Renal pelvis (tissue), 4 donors: ENCODE data around the gene INSYN2B. TPM values are rescaled to one million over a fixed set of nuclear protein-coding genes. Genes with fewer than 3 reads are reported as not detected.
"Not testable (repeated sequence)": the region's sequence is repeated elsewhere in the genome, so short reads cannot be mapped to it uniquely, and the experiment has no call there.

Source experiments
- DNase-seq: peaks from one replicate; pipeline ENCODE4 v3.0.0-alpha.2; 2013
- polyA plus RNA-seq, 3 donors: library from polyadenylated mRNA; unstranded; fragments of 120-200 nt; gene quantifications; one replicate each; pipeline ENCODE4 v1.2.1, GENCODE V29; 2013; ENCODE audit not compliant: insufficient read length in 3 of 3

INSYN2B gene
- polyA plus RNA-seq, 3 donors: 1.7 to 2.1 (median 2.1) TPM

DNA sequence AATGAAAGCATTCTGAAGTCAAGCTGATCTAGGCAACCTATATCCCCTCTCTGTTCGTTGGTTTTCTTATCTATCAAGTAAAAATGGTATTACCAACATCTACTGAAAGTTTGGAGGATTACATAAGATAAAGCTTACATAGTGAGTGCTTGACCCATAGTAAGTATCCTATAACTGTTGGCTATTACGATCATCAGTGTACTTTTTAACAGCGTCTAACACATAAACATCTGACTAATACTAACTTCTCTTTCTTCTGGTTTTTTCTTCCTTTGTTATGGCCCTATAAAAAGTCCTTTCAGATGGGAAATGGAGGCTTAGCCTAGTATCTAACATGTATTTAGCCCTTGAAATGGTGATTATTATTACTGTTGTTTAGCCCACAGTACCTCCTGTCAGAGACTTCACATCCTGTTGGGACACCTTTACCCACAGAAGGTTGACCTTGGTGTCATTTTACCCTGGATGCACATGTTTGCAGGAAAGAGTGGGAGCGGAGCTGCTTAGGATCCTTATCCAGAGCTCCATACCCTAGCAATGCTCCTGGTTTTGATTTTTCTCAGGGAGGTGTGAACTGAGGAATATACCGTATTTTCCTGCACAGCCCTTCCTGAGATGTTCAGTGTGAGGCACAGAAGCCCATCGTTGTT is 6.0 kb downstream of the INSYN2B start:
- no peak for DNase-seq

DNA sequence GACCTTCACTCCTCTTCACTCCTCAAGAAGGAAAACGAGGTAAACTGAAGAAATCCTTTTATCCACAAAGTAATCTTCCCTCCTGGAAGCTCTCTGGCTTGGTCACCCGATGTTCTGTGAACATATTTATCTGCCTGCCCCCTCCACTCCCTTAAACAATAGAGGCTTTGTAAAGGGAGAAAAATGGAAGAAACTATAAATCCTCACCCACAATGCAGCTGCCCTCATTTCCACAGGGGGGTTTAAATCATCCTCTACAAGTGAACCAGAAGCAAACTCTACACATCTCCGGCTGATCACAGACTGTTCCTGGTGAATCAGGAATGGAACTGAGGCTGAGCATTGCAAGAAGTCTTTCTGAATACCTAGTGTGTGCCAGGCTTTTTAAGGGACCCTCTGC is 7.2 kb downstream of the INSYN2B start:
- DNase-seq: no peak

DNA sequence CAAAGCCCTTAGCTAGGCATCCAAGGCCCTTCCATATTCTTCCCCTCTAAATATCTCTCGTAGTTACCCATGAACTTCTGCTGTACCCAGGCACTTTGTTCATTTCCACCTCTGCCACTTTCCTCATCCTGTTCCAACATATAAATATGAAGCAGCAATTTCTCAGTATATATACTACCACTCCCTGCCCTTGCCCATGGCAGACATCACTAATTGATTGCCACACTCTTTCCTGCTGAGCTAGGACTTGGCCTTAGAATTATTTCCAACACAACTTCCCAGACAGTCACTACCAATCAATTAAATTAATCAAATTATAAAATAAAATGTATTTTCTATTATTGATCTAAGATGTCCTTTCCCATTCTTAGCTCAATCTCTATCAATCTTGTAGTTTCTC is 8.5 kb downstream of the INSYN2B start:
- no peak for DNase-seq

DNA sequence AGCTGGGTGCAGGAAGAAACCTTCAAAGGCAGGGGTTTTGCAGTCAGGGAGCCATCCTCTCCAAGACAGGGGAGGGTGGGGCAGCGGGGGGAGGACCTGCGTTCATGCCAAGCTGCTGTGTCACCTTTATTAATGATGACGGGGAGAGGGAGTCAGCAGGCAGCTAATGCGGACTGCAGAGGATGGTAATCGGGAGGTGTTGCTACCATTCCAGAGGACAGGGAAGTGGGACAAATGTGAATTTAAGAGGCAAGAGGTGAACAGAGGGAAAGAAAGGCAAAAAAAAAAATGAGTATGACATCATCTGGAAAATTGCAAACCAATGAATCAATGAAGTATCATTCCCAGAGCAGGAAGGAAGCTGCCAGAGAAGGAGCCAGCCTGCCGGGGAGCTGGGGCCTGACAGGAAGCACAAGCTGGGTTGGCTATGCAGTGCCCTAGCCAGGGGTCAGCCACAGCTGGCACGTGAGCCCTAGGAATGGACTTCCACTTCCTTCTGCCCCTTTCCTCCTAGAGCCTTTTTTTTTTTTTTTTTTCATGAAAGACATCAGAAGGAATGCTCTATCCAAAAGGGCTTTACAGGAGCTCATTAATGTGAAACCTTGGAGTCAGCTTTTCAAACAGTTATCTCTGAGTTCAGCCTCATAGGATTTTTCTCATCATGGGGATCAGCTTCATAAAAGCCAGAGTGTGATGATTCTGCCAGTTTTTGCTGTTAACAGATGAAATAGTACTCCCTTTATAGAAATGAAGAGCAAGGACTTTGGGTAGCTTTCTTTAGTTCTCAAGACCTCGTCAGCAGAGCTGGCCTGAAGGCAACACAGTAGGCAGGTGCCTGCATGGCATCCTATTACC is 9.2 kb downstream of the INSYN2B start:
- DNase-seq: no peak

DNA sequence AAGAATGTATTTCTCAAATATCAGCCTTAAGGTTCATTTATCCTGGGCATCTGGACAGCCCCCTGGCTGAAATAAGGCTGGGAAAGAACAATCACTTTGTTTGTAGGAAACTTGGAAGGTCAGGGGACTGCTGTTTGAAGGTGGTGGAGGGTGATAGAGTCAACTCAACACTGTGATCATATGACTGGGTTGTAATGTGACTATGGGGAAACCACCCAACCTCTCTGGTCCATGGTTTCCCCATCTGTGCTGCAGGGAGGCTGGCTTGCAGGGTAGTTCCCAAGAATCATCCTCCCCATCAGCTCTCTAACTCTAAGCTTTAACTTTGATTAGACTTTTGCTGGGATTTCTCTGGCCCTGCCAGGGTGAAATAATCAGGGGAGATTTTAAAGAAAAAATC is 10.0 kb downstream of the INSYN2B start:
- no peak for DNase-seq

DNA sequence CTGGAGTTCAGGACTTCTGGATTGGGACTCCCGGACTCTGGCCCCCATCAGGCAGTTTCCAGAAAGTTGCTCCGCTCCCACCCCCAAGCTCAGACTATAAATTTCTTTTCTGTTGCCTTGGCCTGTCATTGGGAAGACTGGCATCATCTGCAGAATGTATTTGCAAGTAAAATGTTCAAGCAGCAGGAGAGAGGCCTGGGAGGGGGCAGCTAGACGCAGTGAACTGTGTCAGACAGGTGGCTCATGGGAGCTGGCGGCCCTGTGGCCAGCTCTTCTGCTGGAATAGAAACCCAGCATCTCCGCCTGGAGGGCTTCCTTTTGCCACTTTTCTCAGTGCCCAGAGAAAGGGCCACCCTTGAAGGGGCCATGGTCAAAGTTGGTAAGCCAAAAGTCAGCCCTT is 16.0 kb downstream of the INSYN2B start:
- DNase-seq: no peak

DNA sequence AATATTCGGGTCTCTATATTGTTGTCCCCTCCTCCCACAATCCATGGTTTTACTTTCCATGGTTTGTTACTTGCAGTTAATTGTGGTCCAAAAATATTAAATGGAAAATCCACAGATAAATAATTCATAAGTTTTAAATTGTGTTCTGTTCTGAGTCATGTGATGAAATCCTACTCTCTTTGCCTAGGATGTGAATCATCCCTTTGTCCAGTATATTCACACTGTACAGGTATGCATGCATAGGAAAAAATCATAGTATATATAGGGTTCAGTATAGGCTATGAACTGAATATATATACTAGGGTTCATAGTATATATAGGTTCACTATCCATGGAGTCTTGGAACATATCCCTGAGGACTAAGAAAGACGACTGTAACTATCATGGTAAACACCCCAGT is 19.6 kb downstream of the INSYN2B start:
- DNase-seq: no peak

DNA sequence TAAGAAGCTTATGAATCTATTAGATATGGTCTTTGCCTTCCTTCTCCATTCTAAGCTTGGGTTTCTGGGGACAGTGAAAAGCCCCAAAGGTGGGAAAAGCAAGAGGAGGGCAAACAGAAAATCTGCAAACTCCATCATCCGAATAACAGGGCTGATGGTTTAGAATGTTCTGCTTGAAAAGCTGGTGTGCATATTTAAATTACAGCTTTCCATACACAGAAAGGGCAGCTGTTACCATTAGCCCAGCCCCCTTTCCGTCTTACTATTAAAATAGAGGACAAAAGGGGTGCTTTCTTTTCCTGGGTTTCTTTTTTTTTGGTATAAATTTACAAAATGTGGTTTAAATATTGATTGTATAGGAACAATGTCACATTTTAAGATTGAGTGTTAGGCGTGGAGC is 22.0 kb downstream of the INSYN2B start:
- no peak for DNase-seq

DNA sequence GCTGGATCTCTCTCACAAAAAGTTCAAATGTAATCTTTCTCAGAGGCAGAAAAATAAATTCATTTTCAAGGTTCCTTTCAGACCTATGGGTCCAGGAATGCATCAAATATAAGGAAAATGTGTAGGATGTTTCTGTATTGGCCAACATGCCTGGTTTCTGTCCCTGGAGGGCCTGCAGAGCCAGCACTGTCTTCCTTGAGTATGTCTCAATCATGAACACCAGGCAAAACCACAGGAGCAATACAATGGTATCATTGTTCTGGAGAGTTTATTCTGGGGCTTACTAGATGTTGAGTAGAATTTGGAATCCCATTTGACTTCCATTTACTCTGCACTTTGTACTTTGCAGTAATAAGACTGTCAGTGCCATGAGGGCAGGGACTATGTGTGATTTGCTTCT is 23.5 kb downstream of the INSYN2B start:
- no peak for DNase-seq

DNA sequence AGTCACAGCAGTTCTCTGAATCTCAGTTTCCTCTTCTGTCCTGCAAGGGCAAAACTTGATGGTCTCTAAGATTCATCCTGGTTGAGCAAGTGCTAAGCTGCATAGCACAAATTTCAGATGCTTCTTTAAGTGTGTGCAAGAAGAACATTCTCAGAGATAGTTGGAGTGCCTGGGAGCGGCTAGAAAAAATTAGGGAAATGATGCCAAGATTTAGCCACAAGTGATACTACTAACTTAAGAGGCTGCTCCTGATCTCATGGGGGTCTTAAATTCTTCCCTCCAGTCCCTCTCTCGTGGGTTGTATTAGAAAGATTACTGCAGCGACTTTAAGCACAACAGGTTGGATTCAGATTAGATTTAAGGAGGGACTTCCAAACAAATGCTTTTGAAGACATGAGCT is 24.2 kb downstream of the INSYN2B start:
- no peak for DNase-seq

DNA sequence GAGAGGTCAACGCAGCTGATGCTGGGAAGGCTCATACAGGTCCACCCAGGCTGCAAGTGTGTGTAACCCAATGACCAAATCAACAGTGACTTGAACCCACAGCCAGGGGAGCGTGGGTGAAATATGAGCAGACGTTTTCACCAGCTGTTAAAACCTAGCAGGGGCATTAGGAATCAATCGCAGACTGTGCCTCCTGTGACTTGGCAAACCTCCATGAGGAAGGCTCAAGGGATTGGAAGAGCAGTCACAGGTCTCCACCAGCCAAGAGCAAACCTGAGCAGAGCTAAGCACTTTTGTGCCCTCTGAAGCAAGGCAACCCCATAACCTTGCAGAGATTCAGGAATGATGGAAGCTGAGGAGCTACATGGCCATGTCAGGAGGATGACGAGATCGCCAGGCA is 25.5 kb downstream of the INSYN2B start:
- DNase-seq: no peak

DNA sequence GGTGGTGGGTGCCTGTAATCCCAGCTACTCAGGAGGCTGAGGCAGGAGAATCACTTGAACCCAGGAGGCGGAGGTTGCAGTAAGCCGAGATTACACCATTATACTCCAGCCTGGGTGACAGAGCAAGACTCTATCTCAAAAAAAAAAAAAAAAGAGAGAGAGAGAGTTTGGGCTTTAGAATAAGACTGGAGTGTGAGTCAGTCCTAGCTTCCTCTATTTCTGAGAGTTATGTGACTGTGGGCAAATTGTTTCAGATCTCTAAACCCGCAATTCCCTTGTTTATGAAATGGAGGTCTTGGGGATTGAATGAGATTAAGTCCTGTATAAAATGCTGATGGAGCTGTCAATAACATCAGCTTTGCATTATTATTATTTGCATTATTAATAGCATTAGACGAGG is 27.1 kb downstream of the INSYN2B start:
- not testable (repeated sequence) for DNase-seq

DNA sequence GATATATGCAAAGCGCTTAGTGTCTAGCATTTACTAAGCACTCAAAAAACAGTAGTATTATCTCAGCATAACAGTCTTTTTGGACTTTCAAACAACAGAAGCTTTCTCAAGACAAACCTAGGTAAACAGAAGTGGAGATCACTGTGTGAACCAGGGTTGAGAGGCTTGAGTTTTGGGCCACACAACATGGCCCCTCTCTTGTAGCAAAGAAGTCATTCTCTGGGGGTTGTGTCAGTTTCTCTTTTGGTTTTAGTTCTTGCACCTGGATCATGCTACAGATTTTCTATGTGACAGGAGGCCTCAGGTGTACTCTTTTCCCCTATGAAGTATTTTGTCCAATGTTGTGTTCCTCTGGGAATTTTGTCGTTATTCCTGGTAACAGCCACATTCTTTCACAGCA is 30.0 kb downstream of the INSYN2B start:
- no peak for DNase-seq

DNA sequence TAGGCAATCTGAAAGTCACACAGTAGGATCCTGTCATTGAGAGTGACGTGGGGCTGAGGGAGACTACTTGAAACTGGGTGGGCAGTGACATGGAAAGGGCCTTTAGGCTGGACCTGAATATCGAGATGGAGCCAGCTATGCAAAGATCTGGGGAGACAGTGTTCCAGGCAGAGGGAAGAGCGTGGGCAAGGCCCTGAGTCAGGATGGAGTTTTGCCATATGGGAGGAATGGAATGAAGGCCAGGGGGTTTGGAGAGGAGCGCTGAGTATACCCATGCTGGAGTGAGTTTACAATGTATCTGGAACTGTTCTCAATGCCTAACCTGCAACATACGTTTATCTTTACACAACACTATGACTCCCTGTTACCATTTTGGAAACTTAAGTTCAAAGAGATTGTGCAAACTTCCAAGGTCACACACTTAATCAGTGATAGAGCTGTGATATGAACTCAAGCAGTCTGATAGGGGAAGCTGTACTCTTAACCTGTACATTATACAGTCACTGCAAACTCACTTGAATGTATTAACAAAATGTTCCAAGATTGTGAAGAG is 33.5 kb downstream of the INSYN2B start:
- DNase-seq: no peak

DNA sequence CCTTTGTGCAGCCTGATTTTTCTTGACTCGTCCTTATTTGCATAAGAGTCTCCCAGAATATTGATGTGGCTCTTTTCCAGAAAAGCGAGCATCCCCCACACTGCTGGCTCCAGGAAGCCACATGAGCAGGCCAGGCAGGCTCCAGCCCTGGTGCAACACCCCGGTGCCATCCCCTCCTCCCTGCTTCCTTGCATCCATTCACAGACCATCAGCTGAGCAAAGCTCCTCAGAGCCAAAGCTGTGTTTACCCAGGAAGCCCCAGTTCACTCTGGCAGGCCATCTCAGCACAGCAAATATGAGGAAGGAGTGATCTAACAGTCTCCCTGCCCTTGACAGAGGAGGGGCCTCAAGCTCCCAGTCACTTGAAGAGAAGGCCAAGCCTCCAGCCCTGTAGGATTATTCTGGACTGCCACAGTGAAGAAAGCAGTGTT is 34.4 kb downstream of the INSYN2B start:
- peak; percentile 34 for DNase-seq

DNA sequence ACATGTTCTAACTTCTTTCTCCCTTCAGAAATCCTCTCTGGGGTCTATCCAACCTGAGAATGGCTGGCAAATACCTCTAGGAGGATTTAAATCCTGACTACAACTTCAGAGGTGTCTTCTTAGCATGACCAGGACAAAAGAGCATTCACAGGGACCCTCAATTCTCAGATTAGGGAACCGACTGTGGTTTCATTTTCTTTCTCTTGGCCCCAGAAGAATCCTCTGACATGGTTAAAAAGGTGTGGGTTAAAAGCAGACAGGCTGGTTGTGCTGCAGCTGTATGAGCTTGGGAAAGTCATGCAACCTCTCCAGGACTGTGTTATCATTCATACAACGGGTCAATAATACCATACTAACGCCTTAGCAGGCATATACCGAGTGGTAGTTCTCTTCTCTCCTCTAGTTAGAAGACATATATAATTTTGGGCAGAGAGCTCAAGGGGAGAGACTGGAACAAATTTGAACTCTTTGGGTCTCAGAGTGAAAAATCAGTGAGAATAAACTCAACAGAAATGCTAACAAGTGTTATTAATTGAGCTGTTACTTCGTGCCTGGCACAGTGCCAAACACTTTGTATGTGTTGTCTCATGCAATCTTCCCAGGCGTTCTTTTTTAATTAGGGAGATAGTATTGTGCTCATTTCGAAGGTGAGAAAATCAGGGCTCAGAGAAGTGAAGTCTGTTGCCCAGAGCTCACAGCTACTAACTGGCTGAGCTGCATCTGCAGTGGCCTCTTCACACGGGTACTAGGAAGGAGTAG is 35.2 kb downstream of the INSYN2B start:
- no peak for DNase-seq

DNA sequence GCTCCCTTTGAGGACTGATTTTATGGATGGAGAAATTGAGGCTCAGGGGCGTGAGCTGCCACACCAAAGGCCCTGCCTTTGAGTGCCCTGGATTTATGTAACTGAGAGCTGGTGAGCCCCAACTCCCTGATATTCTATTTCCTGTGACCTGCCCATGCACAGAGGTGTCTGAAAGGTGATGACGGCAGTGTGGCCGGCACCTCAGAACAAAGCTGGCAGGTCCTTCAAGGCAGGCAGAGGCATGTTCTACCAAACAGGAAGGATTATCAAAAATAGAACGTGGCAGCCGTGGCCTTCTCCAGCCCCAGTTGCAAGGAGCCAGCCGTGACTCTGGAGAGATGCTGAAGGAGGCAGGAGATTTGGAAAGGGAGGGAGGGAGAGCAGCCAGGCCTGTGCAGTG is 36.2 kb downstream of the INSYN2B start:
- DNase-seq: no peak

DNA sequence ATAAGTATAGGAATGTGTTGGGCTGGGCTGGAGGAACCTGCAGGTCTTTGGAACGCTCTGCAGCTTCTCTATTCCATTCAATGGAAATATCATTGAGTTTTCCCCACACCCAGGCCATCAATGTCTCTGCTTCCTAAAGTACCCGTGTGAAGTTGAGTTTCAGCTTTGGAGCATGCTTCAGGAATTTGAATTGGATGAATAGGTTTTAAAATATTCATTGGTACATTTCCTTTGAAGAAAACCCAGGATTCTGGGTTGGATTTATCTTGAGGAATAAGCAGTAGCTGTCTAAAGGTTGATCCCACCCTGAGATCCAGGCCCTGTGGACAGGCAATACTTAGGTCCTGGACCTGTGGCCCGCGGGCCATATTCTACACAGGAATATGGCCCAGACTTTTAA is 37.3 kb downstream of the INSYN2B start:
- no peak for DNase-seq

DNA sequence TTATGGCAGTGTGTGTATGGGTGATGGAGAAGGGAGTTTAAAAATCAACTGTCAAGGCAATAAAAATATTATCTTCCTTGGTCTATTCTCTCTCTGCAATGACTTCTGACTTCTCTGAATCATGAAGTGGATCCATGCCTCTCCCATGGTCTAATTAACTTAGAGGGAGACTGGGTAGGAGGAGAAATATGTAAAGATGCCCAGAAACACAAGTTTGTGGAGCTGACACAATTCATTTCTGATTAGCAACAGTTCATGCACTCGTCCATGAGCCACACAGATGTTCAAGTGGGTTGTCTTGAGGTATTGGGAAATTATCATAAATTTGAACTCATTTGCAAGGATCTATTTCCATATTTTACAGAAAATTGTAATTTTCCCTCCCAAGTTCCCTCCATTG is 38.1 kb downstream of the INSYN2B start:
- no peak for DNase-seq

DNA sequence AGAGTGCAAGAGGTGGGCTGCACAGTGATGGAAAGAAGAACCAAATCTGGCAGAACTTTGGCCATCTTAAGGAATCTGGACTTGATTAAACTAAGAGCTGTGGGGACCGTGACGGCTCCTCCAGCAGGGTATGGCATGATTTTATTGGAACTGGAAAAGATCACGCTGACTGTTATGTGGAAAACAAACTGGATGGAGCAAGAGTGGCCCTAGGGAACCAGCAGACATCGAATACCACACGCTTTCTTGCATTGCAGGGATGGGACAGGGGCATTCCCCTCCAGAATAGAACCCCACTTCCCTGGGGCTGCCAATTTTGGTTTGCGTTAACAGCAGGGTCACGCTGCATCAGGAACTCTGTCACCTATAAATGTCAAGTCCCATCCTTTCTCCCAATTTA is 38.8 kb downstream of the INSYN2B start:
- DNase-seq: no peak

DNA sequence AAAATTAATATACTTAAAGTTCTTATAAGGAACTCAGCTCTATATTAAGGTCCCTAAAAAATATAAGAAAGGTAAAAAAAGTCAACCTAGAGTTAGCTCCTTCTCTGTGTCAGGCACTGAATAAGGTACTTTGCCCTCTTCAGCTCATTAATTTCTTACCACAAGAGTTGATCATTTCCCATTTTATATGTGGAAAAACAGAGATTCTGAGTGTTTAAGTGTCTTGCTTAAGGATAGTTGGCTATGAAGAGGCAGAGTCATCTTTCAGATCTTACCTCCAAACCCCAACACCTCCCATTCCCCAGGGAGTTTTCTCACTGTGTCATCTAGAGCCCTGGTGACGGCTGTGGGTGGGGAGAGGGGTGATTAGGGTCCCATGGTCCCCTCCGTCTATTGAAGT is 40.6 kb downstream of the INSYN2B start:
- no peak for DNase-seq

DNA sequence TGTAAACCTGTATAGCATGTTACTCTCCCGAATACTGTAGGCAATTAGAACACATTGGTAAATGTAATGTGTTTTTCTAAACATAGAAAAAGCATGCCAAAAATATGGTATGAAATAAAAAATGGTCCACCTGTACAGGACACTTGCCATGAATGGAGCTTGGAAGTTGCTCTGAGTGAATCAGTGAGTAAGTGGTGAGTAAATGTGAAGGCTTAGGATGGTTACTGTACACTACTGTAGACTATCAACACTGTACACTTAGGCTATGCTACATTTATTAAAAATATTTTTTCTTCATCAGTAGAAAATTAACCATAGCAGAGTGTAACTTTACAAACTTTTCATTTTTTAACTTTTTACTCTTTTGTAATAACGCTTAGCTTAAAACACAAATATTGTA is 41.9 kb downstream of the INSYN2B start:
- no peak for DNase-seq

DNA sequence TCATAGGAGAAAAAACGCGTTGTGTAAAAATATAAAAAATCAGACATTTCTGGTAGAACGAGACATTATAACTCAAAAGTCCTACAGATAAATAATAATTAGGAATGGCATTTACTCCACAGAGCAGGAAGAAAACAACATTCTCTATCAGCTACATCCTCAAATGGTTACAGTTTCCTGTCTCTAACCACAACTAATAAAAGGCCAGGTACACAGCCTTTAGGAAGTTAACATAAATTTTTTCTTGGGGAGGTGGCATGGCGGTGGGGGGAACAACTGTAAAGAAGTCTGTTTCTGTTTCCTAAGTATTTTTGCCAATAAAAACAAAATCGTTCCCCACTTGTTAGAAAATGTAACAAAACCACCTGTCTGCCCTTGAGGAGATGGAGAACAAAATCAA is 44.5 kb downstream of the INSYN2B start:
- no peak for DNase-seq
